GM18867 (cell line): ENCODE results near the gene ANKRD60.
A peak's percentile ranks its signal among the peaks of the same experiment; 100 is the strongest.

Experiments
- ATAC-seq: cut with Tn5 transposase; IDR thresholded peaks from one replicate; pipeline ENCODE4 v1.9.1; 2021; ENCODE audit warnings: mild to moderate bottlenecking, moderate library complexity; ENCODE audit not compliant: unreplicated experiment

ANKRD60 gene

GRCh38 chr20:58196402-58197184 is 31.9 kb downstream of the ANKRD60 start:
- no peak for ATAC-seq

- ATAC-seq = no peak
These were observed 33.4 kb downstream of the ANKRD60 start for GRCh38 chr20:58195047-58195446.

- ATAC-seq = no peak
These were observed 34.2 kb downstream of the ANKRD60 start for GRCh38 chr20:58194175-58194791.

- ATAC-seq = no peak
These were observed 35.9 kb downstream of the ANKRD60 start for GRCh38 chr20:58192567-58192966.

- no peak for ATAC-seq
These were observed 36.4 kb downstream of the ANKRD60 start for GRCh38 chr20:58192065-58192464.

- ATAC-seq = no peak
These were observed 39.9 kb downstream of the ANKRD60 start for GRCh38 chr20:58188527-58188926.

GRCh38 chr20:58184984-58185383 is 43.5 kb downstream of the ANKRD60 start:
- ATAC-seq = no peak

GRCh38 chr20:58184063-58184462 is 44.4 kb downstream of the ANKRD60 start:
- ATAC-seq = no peak

- no peak for ATAC-seq
These were observed 45.8 kb downstream of the ANKRD60 start for GRCh38 chr20:58182521-58183140.

- ATAC-seq = peak; percentile 75
These were observed 48.9 kb downstream of the ANKRD60 start for GRCh38 chr20:58179432-58180099.

GRCh38 chr20:58179083-58179431 is 49.4 kb downstream of the ANKRD60 start:
- no peak for ATAC-seq

- no peak for ATAC-seq
These were observed 50.7 kb downstream of the ANKRD60 start for GRCh38 chr20:58177799-58178198.

- no peak for ATAC-seq
These were observed 52.6 kb downstream of the ANKRD60 start for GRCh38 chr20:58175836-58176235.

- ATAC-seq = no peak
These were observed 53.0 kb downstream of the ANKRD60 start for GRCh38 chr20:58175425-58175824.

- no peak for ATAC-seq
These were observed 53.7 kb downstream of the ANKRD60 start for GRCh38 chr20:58174708-58175280.

- no peak for ATAC-seq
These were observed 54.3 kb downstream of the ANKRD60 start for GRCh38 chr20:58173930-58174707.

GRCh38 chr20:58173091-58173490 is 55.4 kb downstream of the ANKRD60 start:
- ATAC-seq = no peak

GRCh38 chr20:58171796-58172425 is 56.5 kb downstream of the ANKRD60 start:
- no peak for ATAC-seq

GRCh38 chr20:58169450-58169849 is 59.0 kb downstream of the ANKRD60 start:
- no peak for ATAC-seq

GRCh38 chr20:58168843-58169242 is 59.6 kb downstream of the ANKRD60 start:
- no peak for ATAC-seq
